ENCODE measurements around the gene PCDHGC5.

PCDHGC5 gene

GRCh38 chr5:141490771-141491170 lies 1.9 kb downstream of the PCDHGC5 start:
- DNase-seq (ENCODE audit: low spot score) = no peak

GRCh38 chr5:141491323-141492167 lies 2.7 kb downstream of the PCDHGC5 start:
- DNase-seq (ENCODE audit: low spot score) = no peak

- DNase-seq (ENCODE audit: low spot score) = no peak
Observed at GRCh38 chr5:141492168-141492885, 3.4 kb downstream of the PCDHGC5 start.

- no peak for DNase-seq (ENCODE audit: low spot score)
Observed at GRCh38 chr5:141493500-141494422, 4.9 kb downstream of the PCDHGC5 start.

- DNase-seq (ENCODE audit: low spot score) = no peak
Observed at GRCh38 chr5:141494761-141495452, 6.0 kb downstream of the PCDHGC5 start.

GRCh38 chr5:141495453-141495811 lies 6.6 kb downstream of the PCDHGC5 start:
- no peak for DNase-seq (ENCODE audit: low spot score)

GRCh38 chr5:141496038-141496437 lies 7.2 kb downstream of the PCDHGC5 start:
- DNase-seq (ENCODE audit: low spot score) = no peak

GRCh38 chr5:141501761-141502160 lies 12.9 kb downstream of the PCDHGC5 start:
- DNase-seq (ENCODE audit: low spot score) = no peak

- no peak for DNase-seq (ENCODE audit: low spot score)
Observed at GRCh38 chr5:141503681-141504080, 14.8 kb downstream of the PCDHGC5 start.

- no peak for DNase-seq (ENCODE audit: low spot score)
Observed at GRCh38 chr5:141504216-141504615, 15.3 kb downstream of the PCDHGC5 start.

- no peak for DNase-seq (ENCODE audit: low spot score)
Observed at GRCh38 chr5:141506381-141507155, 17.7 kb downstream of the PCDHGC5 start.

- no peak for DNase-seq (ENCODE audit: low spot score)
Observed at GRCh38 chr5:141507387-141508091, 18.7 kb downstream of the PCDHGC5 start.

- no peak for DNase-seq (ENCODE audit: low spot score)
Observed at GRCh38 chr5:141508440-141508797, 19.5 kb downstream of the PCDHGC5 start.

GRCh38 chr5:141508798-141509611 lies 20.1 kb downstream of the PCDHGC5 start:
- DNase-seq (ENCODE audit: low spot score) = no peak

GRCh38 chr5:141510160-141510559 lies 21.3 kb downstream of the PCDHGC5 start:
- no peak for DNase-seq (ENCODE audit: low spot score)

- DNase-seq (ENCODE audit: low spot score) = no peak
Observed at GRCh38 chr5:141510850-141511601, 22.1 kb downstream of the PCDHGC5 start.

- DNase-seq (ENCODE audit: low spot score) = no peak
Observed at GRCh38 chr5:141511771-141512325, 23.0 kb downstream of the PCDHGC5 start.

- DNase-seq (ENCODE audit: low spot score) = peak; percentile 83
Observed at GRCh38 chr5:141512390-141512910, 23.6 kb downstream of the PCDHGC5 start.
